ENCODE data around the gene TMEM156.

Gene TMEM156, protein sequence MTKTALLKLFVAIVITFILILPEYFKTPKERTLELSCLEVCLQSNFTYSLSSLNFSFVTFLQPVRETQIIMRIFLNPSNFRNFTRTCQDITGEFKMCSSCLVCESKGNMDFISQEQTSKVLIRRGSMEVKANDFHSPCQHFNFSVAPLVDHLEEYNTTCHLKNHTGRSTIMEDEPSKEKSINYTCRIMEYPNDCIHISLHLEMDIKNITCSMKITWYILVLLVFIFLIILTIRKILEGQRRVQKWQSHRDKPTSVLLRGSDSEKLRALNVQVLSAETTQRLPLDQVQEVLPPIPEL

DNA sequence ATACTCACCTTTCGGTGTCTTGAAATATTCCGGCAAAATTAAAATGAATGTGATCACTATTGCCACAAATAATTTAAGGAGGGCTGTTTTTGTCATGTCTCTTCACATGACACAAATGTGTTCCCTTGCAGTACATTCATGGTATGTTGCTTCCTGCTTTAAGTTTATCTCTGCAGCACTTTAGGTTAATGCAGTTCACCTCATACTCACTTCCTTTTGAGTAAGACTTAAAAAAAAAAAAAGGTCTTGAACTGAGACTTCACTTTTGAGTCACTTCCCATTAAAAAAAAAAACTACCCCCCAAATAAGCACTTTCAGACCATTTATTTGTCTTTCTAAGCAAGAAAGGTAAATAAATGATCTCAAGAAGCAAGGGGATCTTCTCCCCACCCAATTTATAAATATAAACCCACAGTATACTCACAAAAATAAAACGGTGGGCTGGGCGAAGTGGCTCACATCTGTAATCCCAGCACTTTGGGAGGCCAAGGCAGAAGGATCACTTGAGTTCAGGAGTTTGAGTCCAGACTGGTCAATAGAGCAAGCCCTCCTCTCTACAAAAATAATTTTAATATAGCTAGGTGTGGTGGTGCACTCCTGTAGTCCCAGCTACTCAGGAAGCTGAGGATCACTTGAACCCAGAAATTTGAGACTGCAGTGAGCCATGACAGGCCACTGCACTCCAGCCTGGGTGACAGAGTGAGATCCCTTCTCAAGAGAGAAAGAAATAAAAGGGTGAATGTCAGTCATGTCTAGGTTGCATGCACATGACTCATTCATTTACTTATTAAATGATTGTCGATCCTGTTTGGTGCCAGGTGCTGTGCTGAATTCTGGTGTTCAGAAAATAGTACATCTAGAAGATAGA lies at the start of gene TMEM156:
TSS of gene TMEM156 (minus strand) at position 192 of the 868 bp plus-strand sequence. CDS start at position 96, 96 bp downstream.
- Histone ChIP-seq H3K9me3 (ENCODE audit: control insufficient read depth in 1 of 2, low read length in 2 of 2) (no peaks in the 10 kb centered on the region), H3K4me3 (ENCODE audit: low read depth in 1 of 2, low read length in 2 of 2) (peak within 1 kb of the TSS; percentile 40 to 46), H3K4me1 (ENCODE audit: control insufficient read depth in 1 of 2, insufficient read depth in 2 of 2, low read length in 2 of 2) (peaks cover 0 to 8% of the 10 kb centered on the region in 2 donors), H3K27ac (ENCODE audit: low read depth, low read length) (no peak within 1 kb of the TSS), H3K9ac (ENCODE audit: low read depth in 1 of 2, low read length in 2 of 2) (peak within 1 kb of the TSS in 1 of 2 donors; percentile 44), H3K36me3 (ENCODE audit: control insufficient read depth in 1 of 2, insufficient read depth in 2 of 2, low read length in 2 of 2) (no peaks in the 10 kb centered on the region), H3K27me3 (ENCODE audit: control insufficient read depth in 1 of 2, insufficient read depth in 2 of 2, low read length in 2 of 2) (no peaks in the 10 kb centered on the region)

DNA sequence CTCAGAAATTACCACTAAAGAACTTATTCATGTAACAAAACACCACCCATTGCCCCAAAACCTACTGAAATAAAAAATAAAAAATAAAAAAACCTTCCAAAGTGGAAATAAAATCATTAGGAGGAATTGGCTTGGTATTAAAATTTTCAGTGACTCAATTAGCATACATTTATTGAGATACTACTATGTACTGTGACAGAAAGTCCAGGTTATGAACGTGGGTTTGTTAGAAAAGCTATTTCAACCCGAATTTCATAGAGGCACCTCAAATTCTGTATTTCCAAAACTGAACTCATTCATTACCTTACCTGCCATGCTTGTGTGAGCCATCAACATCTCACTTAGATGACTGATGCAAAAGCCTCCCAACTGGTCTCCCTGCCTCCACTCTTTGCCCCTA lies 46.6 kb upstream of the TMEM156 start:
- H3K36me3 ChIP-seq (ENCODE audit: control insufficient read depth in 1 of 2, insufficient read depth in 2 of 2, low read length in 2 of 2): peaks cover 0 to 4% of the 10 kb centered on the region in 2 donors
- no peaks in the 10 kb centered on the region for H3K4me1 ChIP-seq (ENCODE audit: control insufficient read depth in 1 of 2, insufficient read depth in 2 of 2, low read length in 2 of 2)
- H3K27ac ChIP-seq (ENCODE audit: low read depth, low read length): no peak overlapping the region
- H3K9me3 ChIP-seq (ENCODE audit: control insufficient read depth in 1 of 2, low read length in 2 of 2): no peaks in the 10 kb centered on the region
- no peak overlapping the region for H3K4me3 ChIP-seq (ENCODE audit: low read depth in 1 of 2, low read length in 2 of 2)
- no peaks in the 10 kb centered on the region for H3K27me3 ChIP-seq (ENCODE audit: control insufficient read depth in 1 of 2, insufficient read depth in 2 of 2, low read length in 2 of 2)
- H3K9ac ChIP-seq (ENCODE audit: low read depth in 1 of 2, low read length in 2 of 2): no peak overlapping the region

DNA sequence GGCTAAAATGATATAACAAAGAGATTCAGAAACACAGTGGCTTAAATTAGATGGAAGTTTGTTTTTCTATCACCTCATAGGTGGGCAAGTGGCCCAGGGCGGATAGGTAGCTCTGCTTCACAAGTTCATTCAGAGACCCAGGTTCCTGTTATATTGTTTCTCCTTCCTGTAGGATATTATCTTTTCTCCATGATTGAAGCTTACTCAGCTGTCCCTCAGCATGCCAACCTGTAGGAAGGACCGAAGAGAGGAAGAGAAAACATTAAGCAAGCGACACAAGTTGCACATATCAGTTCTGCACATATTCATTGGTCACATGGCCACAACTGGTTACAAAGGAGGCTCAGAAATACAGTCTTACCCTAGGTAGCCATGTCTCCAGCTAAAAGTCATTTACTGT lies 36.7 kb upstream of the TMEM156 start:
- no peaks in the 10 kb centered on the region for H3K36me3 ChIP-seq (ENCODE audit: control insufficient read depth in 1 of 2, insufficient read depth in 2 of 2, low read length in 2 of 2)
- no peaks in the 10 kb centered on the region for H3K9me3 ChIP-seq (ENCODE audit: control insufficient read depth in 1 of 2, low read length in 2 of 2)
- H3K27me3 ChIP-seq (ENCODE audit: control insufficient read depth in 1 of 2, insufficient read depth in 2 of 2, low read length in 2 of 2): no peaks in the 10 kb centered on the region
- no peak overlapping the region for H3K4me3 ChIP-seq (ENCODE audit: low read depth in 1 of 2, low read length in 2 of 2)
- peaks cover 0 to 6% of the 10 kb centered on the region in 2 donors for H3K4me1 ChIP-seq (ENCODE audit: control insufficient read depth in 1 of 2, insufficient read depth in 2 of 2, low read length in 2 of 2)
- H3K9ac ChIP-seq (ENCODE audit: low read depth in 1 of 2, low read length in 2 of 2): no peak overlapping the region
- no peak overlapping the region for H3K27ac ChIP-seq (ENCODE audit: low read depth, low read length)

DNA sequence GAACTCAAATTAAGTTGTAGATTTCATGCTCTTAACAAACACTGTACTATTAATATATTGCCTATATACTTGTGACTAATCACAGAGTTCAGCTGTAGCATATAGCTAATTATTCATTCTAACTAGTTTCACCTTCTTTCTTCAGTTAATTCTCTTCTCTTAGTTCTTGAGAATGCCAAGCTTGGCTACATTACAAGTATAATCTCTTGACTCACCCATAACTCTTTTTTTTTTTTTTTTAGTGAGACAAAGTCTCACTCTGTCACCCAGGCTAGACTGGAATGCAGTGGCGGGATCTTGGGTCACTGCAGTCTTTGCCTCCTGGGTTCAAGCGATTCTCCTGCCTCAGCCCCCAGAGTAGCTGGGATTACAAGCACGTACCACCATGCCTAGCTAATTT lies 35.2 kb upstream of the TMEM156 start:
- no peak overlapping the region for H3K27ac ChIP-seq (ENCODE audit: low read depth, low read length)
- H3K9me3 ChIP-seq (ENCODE audit: control insufficient read depth in 1 of 2, low read length in 2 of 2): no peaks in the 10 kb centered on the region
- no peaks in the 10 kb centered on the region for H3K36me3 ChIP-seq (ENCODE audit: control insufficient read depth in 1 of 2, insufficient read depth in 2 of 2, low read length in 2 of 2)
- H3K9ac ChIP-seq (ENCODE audit: low read depth in 1 of 2, low read length in 2 of 2): no peak overlapping the region
- no peak overlapping the region for H3K4me3 ChIP-seq (ENCODE audit: low read depth in 1 of 2, low read length in 2 of 2)
- no peaks in the 10 kb centered on the region for H3K27me3 ChIP-seq (ENCODE audit: control insufficient read depth in 1 of 2, insufficient read depth in 2 of 2, low read length in 2 of 2)
- peaks cover 0 to 6% of the 10 kb centered on the region in 2 donors for H3K4me1 ChIP-seq (ENCODE audit: control insufficient read depth in 1 of 2, insufficient read depth in 2 of 2, low read length in 2 of 2)

DNA sequence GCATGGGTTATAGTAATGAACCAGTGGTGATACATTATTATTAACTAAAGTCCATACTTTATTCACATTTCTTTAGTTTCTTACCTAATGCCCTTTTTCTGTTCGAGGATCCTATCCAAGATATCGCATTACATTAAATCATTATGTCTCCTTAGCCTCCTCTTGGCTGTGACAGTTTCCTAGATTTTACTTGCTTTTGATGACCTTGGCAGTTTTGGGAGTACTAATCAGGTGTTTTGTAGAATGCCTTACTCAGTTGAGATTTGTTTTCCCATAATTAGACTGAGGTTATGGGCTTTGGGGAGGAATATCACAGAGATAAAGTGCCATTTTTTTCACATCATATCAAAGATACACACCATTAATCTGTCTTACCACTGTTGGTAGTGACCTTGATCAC lies 34.8 kb upstream of the TMEM156 start:
- Histone ChIP-seq H3K27ac (ENCODE audit: low read depth, low read length) (no peak overlapping the region), H3K4me1 (ENCODE audit: control insufficient read depth in 1 of 2, insufficient read depth in 2 of 2, low read length in 2 of 2) (peaks cover 0 to 6% of the 10 kb centered on the region in 2 donors), H3K9ac (ENCODE audit: low read depth in 1 of 2, low read length in 2 of 2) (no peak overlapping the region), H3K27me3 (ENCODE audit: control insufficient read depth in 1 of 2, insufficient read depth in 2 of 2, low read length in 2 of 2) (no peaks in the 10 kb centered on the region), H3K9me3 (ENCODE audit: control insufficient read depth in 1 of 2, low read length in 2 of 2) (no peaks in the 10 kb centered on the region), H3K36me3 (ENCODE audit: control insufficient read depth in 1 of 2, insufficient read depth in 2 of 2, low read length in 2 of 2) (no peaks in the 10 kb centered on the region), H3K4me3 (ENCODE audit: low read depth in 1 of 2, low read length in 2 of 2) (no peak overlapping the region)

DNA sequence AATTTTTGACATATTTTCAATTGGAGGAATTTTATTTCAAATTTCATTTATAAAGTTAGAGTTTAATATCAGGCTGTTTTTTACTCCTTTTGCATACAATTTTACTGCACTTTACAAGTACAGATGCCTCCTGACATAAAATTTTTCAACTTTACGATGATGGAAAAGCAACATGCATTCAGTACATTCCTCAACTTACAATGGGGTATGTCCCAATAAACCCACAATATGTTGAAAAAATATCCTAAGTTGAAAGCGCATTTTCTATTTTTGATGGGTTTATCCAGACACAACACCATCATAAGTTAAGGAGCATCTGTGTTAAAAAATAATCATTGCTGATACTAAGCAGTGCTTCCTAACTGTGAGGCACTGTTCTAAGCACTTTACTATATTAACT lies 34.2 kb upstream of the TMEM156 start:
- H3K9me3 ChIP-seq (ENCODE audit: control insufficient read depth in 1 of 2, low read length in 2 of 2): no peaks in the 10 kb centered on the region
- no peaks in the 10 kb centered on the region for H3K36me3 ChIP-seq (ENCODE audit: control insufficient read depth in 1 of 2, insufficient read depth in 2 of 2, low read length in 2 of 2)
- H3K9ac ChIP-seq (ENCODE audit: low read depth in 1 of 2, low read length in 2 of 2): no peak overlapping the region
- H3K4me1 ChIP-seq (ENCODE audit: control insufficient read depth in 1 of 2, insufficient read depth in 2 of 2, low read length in 2 of 2): peaks cover 0 to 6% of the 10 kb centered on the region in 2 donors
- no peaks in the 10 kb centered on the region for H3K27me3 ChIP-seq (ENCODE audit: control insufficient read depth in 1 of 2, insufficient read depth in 2 of 2, low read length in 2 of 2)
- H3K4me3 ChIP-seq (ENCODE audit: low read depth in 1 of 2, low read length in 2 of 2): no peak overlapping the region
- H3K27ac ChIP-seq (ENCODE audit: low read depth, low read length): no peak overlapping the region

DNA sequence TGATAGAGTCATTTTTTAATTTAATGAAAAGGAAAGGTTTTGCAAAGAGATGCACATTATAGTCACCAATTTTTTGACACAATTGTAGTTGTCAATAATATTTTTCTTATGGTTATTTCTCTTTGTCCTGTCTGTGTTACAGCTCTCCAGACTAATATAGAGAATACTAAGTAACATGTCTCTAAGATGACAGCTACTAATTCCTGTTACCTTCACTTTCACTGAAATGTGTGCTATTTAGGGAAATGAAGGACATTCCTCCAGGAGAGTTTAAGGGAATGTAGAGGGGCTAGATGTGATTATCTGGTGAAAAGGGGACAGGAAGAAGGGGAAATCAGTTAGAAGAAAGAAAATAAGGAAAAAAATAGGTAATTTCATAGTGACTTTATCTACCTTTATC lies 31.2 kb upstream of the TMEM156 start:
- no peak overlapping the region for H3K27ac ChIP-seq (ENCODE audit: low read depth, low read length)
- H3K4me3 ChIP-seq (ENCODE audit: low read depth in 1 of 2, low read length in 2 of 2): no peak overlapping the region
- no peak overlapping the region for H3K9ac ChIP-seq (ENCODE audit: low read depth in 1 of 2, low read length in 2 of 2)
- H3K4me1 ChIP-seq (ENCODE audit: control insufficient read depth in 1 of 2, insufficient read depth in 2 of 2, low read length in 2 of 2): peaks cover 0 to 2% of the 10 kb centered on the region in 2 donors
- no peaks in the 10 kb centered on the region for H3K27me3 ChIP-seq (ENCODE audit: control insufficient read depth in 1 of 2, insufficient read depth in 2 of 2, low read length in 2 of 2)
- no peaks in the 10 kb centered on the region for H3K36me3 ChIP-seq (ENCODE audit: control insufficient read depth in 1 of 2, insufficient read depth in 2 of 2, low read length in 2 of 2)
- no peaks in the 10 kb centered on the region for H3K9me3 ChIP-seq (ENCODE audit: control insufficient read depth in 1 of 2, low read length in 2 of 2)

DNA sequence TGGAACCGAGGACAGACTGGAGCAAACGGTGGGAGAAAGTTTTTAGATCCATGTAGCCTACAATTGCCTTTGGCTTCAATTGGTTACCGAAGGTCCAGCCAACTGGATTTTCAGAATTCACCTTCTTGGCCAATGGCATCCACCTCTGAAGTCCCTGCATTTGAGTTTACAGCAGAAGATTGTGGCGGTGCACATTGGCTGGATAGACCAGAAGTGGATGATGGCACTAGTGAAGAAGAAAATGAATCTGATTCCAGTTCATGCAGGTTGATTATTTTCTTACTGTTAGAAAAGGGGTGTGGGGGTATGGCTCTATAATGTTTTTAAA lies 30.5 kb upstream of the TMEM156 start:
- H3K4me3 ChIP-seq (ENCODE audit: low read depth in 1 of 2, low read length in 2 of 2): no peak overlapping the region
- no peak overlapping the region for H3K9ac ChIP-seq (ENCODE audit: low read depth in 1 of 2, low read length in 2 of 2)
- H3K27ac ChIP-seq (ENCODE audit: low read depth, low read length): no peak overlapping the region
- no peaks in the 10 kb centered on the region for H3K9me3 ChIP-seq (ENCODE audit: control insufficient read depth in 1 of 2, low read length in 2 of 2)
- H3K36me3 ChIP-seq (ENCODE audit: control insufficient read depth in 1 of 2, insufficient read depth in 2 of 2, low read length in 2 of 2): no peaks in the 10 kb centered on the region
- no peaks in the 10 kb centered on the region for H3K27me3 ChIP-seq (ENCODE audit: control insufficient read depth in 1 of 2, insufficient read depth in 2 of 2, low read length in 2 of 2)
- H3K4me1 ChIP-seq (ENCODE audit: control insufficient read depth in 1 of 2, insufficient read depth in 2 of 2, low read length in 2 of 2): no peaks in the 10 kb centered on the region

DNA sequence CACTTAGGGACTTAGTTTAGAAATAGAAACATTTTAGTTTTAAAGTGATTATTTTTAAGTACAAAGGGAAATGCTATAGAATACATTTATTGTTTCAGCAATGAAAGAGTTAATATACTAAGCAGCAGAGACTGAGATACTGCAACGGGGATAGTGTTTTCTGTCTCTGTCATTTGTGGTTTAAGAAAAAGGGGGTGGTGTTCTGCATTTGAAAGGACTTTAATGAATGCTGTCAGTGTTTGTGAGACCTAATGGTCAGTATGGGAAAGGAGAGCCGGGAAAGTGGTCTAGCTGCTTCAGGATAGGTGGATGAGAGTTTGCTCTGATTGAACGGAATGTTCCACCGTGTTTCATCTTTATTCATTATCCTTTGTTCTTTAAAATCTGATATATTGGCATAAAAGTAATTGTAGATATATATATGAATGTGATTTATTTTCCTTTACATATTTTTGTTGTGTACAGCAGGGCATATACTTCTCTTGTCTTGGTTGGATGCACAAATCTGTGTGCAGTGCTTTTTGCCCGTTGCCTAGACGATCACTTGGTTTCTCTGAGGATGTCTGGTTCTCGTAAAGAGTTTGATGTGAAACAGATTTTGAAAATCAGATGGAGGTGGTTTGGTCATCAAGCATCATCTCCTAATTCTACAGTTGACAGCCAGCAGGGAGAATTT lies 30.0 kb upstream of the TMEM156 start, which contains the start of gene KLHL5:
TSS of gene KLHL5 (plus strand) at position 139 of the 676 bp plus-strand sequence. CDS start at position 560, 421 bp downstream.
- H3K27ac ChIP-seq (ENCODE audit: low read depth, low read length): no peak within 1 kb of the TSS
- no peak within 1 kb of the TSS for H3K9ac ChIP-seq (ENCODE audit: low read depth in 1 of 2, low read length in 2 of 2)
- H3K4me3 ChIP-seq (ENCODE audit: low read depth in 1 of 2, low read length in 2 of 2): no peak within 1 kb of the TSS
- H3K27me3 ChIP-seq (ENCODE audit: control insufficient read depth in 1 of 2, insufficient read depth in 2 of 2, low read length in 2 of 2): no peaks in the 10 kb centered on the region
- no peaks in the 10 kb centered on the region for H3K9me3 ChIP-seq (ENCODE audit: control insufficient read depth in 1 of 2, low read length in 2 of 2)
- no peaks in the 10 kb centered on the region for H3K4me1 ChIP-seq (ENCODE audit: control insufficient read depth in 1 of 2, insufficient read depth in 2 of 2, low read length in 2 of 2)
- no peaks in the 10 kb centered on the region for H3K36me3 ChIP-seq (ENCODE audit: control insufficient read depth in 1 of 2, insufficient read depth in 2 of 2, low read length in 2 of 2)

DNA sequence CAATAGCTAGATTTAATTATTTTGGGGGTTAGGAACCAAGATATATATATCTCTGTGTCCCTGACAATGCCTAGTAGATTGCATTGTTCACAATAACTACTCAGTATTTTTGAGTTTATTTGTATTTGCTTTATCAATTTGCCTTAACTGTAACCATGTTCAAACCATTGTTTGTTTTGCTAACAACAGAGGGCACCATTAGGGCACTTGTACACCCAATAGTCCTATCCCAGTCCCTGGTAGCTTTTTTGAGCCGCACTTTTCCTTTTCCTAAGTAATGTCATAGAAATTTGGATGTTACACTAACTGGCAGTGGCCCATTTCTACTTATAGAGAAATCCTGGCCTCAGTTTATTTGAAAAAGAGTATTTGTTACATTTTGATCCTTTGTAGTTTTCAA lies 29.2 kb upstream of the TMEM156 start:
- H3K27ac ChIP-seq (ENCODE audit: low read depth, low read length): no peak overlapping the region
- H3K36me3 ChIP-seq (ENCODE audit: control insufficient read depth in 1 of 2, insufficient read depth in 2 of 2, low read length in 2 of 2): no peaks in the 10 kb centered on the region
- no peak overlapping the region for H3K4me3 ChIP-seq (ENCODE audit: low read depth in 1 of 2, low read length in 2 of 2)
- H3K27me3 ChIP-seq (ENCODE audit: control insufficient read depth in 1 of 2, insufficient read depth in 2 of 2, low read length in 2 of 2): no peaks in the 10 kb centered on the region
- H3K4me1 ChIP-seq (ENCODE audit: control insufficient read depth in 1 of 2, insufficient read depth in 2 of 2, low read length in 2 of 2): no peaks in the 10 kb centered on the region
- no peak overlapping the region for H3K9ac ChIP-seq (ENCODE audit: low read depth in 1 of 2, low read length in 2 of 2)
- H3K9me3 ChIP-seq (ENCODE audit: control insufficient read depth in 1 of 2, low read length in 2 of 2): no peaks in the 10 kb centered on the region
